IPS DF 4.7 (cell line): ENCODE measurements around the gene IL1RAPL1.

Experiments
- DNase-seq: peaks from one replicate; pipeline ENCODE4 v3.0.0-alpha.2; 2013; ENCODE audit warnings: low spot score; ENCODE audit errors: extremely low read depth

IL1RAPL1 gene

DNA sequence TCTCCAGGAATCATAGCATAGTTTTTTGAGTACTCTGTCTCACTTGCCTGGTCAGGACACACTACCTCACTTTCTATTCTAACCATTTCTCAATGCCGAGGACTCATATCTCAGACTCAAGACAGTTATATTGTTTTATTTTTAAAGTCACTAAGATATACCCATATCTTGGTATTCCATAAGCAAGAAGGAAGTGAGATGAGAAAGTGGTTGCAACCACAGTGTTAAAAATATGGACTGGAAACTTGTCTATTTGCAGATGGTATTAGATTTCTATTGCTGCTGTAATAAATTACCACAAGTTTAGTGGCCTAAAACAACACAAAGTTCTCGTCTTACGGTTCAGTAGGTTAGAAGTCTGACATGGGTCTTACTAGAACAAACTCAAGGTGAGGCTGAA lies 1283.4 kb downstream of the IL1RAPL1 start:
- DNase-seq, result no peak

DNA sequence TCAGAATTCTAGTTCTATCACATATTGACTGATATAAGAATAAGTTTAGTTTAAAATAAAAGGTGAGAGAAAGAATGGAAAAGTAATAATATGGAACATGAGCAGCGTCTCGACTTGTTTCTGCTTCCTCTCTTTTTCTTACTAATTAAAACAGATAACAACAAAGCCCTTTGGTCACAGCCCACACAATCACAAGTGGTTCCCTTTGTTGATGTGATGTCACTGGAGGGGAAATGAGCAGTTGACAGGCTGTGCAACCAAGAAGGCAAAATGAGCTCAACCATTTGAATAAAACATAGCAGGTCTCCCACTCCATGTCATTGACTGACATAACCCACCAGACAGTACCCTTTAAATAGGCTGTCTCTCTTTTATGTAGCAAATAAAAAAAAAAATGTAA lies 1285.6 kb downstream of the IL1RAPL1 start:
- DNase-seq, result no peak

DNA sequence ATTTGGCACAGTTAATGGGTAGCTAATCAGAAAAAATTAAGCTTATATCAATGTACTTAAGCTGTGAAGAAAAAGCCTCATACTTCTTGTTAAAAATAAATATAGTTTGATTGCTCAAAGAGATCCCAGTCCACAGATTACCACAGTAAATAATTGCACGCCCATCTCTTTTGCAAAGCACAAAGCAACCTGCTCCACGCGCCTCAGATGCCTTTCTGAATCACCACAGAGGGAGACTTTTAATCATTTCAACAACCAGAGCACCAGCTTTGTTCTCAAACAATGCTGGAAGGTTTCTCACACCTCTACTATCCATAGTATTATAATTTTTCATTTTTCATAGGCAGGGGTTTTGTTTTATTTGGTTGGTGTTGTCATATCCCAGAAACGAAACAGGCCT lies 1289.5 kb downstream of the IL1RAPL1 start:
- DNase-seq, result no peak

DNA sequence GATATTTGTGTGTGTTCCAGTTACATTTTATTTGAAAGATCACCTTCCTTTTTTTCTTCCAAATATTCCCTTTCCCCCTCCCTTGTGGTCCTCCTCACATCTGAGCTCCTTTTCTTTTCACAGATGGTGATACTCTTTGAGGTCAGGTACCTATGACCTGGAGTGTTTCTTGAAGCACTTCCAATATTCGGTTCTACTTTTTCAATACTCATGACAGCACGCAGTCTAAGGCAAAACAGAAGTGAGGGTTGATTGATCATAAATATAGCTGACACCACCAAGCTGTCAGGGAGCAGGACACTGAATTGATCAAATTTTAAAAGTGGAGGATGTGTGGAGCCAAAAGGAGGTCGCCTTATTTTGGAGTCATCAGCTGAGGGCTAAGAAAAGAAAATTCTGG lies 1293.7 kb downstream of the IL1RAPL1 start:
- no peak for DNase-seq

DNA sequence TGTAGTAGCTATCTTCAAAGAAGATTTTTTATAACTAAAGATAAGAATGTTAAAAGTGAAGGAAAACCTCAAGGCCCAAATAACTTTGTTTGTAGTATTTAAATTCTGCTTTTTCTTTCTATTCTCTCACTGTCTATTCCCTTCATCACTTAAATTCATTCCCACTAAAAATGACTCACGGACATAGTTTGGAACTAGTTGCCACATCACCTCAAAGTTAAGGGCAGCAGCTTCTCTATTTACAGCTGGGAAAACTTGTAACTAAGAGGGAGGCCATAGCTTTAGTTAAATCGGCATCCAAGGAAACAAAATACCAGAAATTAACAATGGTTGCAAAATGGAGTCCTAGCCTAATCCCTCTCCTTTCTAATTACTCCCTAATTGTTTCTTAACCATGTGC lies 1302.8 kb downstream of the IL1RAPL1 start:
- DNase-seq, result no peak

DNA sequence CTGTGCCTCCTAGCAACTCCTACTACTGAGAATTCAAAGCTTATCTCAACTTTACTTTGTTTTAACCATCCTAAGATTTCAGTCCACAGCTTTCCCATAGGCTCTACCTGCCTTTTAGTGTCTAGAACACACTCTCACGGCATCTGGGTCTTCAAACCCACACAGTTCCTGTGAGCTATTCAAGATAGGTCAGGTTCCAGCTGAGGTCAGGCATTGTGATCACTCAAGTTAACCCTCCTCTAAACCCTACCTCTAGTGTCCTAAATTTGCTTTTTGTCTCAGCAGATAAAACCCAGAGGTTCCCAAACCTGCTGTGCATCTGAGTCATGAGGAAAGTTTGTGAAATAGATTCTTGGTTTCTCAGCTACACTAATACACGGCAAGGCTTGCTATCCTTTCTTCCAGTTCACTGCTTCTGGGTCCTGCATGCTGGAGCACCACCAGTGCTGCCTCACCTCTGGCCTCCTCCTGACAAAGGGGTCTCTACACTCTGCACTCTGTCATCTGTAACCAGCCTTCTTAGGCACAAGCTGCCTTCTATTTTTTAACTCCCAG lies 1303.5 kb downstream of the IL1RAPL1 start:
- DNase-seq, result no peak

DNA sequence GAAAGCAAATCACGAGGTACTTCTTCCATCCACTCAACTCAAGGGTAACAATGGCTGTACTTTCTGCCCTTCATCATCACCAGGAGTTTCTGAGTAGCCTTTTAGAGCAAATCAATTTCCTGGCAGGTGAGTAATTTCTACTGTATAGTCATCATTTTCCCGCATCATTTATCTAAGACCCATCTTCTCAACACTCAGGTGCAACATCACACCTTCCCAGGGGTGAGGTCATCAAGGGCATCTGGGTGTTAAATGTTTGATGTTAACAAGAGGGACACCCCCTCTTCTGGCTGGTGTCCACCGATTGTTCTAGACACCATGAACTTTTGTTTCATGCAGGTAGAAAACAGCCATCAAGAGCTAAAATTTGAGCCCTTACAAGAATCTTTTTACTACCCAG lies 1314.8 kb downstream of the IL1RAPL1 start:
- DNase-seq, result no peak

DNA sequence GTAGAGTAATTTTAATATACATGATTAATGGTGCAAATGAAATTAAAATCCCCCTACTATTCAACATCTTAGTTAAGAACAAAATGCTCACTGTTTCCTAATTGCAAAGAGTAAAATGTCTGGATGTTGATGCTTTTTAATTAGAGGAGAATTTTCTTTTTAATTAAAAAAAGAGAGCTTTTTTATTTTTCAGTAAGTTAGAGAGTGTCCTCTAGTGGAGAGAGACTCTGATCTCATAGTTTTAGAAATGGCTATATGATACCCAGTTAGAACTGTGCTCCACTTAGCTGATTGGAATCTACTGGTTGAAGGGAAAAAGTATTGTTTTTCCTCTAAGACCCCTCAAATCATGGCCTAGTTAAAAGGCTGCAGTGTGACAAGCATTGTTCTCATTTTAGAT lies 1316.1 kb downstream of the IL1RAPL1 start:
- DNase-seq, result no peak

DNA sequence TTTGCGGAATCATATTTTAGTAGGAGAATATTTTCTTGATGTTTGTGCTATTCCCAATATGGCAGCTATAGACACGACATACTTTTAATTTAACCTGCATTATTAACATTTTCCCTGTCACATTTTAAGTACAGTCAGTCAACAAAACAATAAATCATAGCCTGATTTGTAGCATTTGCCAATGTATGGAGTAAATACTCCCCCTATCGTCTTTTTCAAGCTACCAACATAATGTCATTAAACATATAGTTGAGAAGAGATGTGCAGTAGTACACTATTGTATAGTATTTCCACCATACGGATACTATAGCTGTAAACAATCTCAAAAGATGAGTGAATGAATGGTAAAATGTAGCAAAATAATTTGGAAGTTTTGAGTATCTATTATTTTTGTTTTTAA lies 1324.4 kb downstream of the IL1RAPL1 start:
- no peak for DNase-seq

DNA sequence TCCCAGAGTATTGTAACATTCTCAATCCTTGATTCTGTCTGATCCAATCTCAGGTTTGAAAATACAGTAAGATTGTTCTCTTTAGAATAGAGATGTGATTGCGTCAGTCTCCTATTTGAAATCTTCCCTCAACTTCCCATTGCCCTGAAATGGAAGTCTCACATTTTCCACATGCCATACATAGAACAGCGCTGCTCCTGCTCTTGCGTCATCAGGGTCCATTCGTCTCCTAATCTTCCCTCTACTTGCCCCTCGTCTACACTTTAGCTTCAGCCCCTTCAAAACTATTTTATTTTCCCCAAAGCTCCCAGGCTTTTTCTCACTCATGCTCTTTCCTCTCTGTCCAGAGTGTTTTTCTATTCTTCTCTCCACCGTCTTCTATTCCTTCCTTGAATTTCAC lies 1326.4 kb downstream of the IL1RAPL1 start:
- DNase-seq, result no peak

DNA sequence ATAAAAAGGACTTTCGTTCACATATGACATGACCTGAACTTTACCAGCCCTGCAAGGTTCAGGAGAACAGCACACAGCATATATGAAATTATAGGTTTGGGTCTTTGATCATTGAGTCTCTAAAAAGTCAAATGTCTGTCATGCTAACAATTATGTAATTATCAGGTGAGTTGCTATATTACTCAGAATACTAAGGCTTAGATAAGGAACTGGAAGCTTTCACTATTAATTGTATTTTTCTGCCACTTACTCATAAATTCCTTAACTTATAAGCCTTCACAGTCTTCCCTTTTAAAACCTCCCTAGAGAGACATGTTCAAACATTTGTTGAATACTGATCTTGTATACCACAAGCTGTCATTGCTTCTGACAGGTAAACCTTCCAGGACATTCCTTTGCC lies 1335.4 kb downstream of the IL1RAPL1 start:
- no peak for DNase-seq

DNA sequence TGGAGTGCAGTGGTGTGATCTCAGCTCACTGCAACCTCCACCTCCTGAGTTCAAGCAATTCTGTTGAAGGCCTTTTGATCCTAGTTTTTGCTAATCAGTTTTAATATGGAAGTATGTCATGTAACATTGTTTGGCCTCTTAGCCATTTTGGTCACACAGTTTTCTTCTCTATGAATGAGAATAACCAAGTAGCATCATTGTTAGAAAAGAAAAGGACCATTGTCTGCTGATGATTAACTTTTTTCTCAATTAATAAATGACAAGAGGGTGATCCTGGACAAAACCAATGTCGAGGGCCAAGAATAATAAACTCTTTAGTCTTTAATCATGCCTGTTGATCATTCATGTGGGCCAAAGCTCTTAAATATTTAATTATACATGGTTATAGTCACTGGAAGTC lies 1338.8 kb downstream of the IL1RAPL1 start:
- DNase-seq, result no peak

DNA sequence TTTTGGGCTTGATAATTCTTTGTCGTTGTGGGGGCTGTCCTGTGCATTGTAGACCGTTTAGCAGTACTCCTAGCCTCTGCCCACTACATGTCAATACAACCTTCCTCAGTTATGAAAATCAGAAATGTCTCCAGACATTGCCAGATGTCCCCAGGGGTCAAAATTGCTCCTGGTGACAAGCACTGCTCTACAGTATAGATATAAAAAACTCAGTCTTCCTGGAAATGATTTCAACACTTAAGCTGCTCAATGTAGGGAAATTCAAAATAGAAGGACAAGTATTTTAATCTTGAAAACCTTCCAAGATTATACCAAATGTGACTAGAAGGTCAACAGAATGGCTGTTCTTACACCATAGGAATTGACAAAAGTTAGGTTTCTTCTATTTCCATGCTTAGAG lies 1339.4 kb downstream of the IL1RAPL1 start:
- DNase-seq, result no peak

DNA sequence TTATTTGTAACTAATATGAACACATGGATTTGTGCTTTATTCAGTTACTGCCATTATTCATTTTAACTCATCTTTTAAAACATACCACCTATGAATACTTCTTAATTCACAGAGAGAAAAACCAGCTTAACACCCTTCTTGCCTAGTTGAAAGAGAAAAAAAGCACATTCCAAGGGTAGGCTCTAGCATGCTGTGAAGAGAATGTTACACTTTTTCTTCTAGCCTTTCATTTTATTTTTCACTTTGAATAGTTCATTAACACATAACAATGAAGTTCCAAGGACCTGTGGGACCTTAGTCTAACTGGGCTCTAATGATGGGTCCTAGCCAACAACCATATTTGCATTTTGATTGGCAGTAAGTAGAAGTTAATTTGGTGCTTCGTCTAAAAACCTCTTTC lies 1348.2 kb downstream of the IL1RAPL1 start:
- no peak for DNase-seq

DNA sequence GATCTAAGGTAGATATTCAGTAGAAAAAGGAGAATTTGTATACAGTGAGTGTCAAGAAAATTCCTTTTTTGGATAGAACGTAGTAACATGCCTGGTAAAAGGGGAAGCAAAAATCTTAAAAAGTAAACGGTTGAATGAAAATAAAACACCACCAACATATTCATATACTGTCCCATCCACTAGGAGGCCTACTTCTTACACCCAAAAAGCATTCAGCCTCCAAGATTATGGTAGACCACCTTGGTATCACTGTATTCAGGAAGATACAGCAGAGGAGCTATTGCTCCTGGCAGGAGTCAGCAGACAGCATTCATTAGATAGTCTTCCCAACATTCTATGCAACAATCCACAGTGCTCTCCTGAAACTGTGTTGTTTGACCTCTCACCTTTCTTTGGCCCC lies 1353.5 kb downstream of the IL1RAPL1 start:
- no peak for DNase-seq

DNA sequence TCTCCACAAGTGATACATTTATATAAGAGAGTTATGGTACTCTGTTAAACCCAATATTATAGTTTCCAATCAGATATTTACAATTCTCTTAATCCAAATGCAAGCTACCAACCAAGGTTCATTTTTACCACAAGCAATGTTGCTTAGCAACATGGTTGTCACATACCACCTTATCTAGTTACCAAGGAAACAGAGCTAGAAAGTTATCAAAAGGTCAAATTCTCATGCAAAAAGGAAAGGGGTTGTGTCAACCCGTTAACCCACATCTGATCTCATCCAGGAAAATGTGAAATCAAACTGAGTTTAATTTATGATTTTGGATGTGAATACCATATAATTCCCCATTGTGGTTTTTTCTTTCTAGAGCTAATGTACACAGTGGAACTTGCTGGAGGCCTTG lies 1354.0 kb downstream of the IL1RAPL1 start:
- no peak for DNase-seq

DNA sequence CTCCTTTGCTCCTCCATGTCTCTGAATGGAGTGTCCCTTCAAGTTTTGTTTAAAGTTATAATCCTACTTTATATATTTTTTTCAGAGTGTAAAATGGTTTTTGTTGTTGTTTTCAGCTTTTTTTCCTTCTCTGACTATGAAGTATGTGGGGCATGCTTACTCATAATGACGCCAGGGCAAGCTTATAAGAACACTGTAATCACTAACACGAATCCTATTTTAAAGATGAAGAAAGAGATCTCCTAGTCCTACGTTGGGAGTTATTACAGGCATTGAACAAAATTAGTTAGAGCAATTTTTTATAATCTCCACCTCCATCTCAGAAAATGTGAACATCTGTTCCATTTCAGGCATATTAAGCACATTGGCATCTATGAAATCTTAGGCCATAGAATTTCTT lies 1360.0 kb downstream of the IL1RAPL1 start:
- no peak for DNase-seq

DNA sequence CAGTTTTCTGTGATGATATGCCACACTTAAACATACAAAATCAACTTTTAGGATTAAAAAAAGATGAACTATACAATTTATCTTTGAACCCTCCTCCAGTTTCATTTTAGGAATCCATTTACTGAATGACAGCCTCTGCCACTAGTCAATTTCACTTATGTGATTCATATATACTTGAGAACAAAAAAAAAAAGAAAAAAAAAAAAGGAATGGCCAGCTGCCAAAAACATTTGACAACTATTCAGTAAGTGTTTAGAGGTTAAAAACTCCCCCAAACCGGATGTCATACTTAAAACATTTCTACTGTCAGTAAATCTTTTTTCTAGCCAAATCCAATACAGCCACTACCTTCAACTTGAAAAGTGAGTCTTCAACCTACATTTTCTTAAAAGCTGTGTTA lies 1361.4 kb downstream of the IL1RAPL1 start:
- no peak for DNase-seq

DNA sequence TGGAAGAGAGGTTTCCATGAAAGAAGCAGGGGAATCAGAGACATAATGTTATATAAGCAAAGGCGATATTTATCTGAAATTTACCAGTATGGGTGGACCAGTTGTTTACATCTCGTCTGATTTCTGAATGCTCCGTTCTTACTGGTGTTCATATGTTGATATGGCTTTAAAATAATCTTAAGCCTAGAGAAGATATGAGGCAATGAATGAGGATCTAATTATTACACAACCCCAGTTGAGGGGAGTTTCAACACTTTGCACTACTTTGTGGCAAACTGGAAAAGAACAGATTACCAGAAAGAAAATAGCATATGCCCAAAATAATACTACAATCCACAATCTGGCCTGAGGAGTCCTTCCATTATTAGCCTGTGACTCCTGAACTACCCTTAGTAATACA lies 1364.8 kb downstream of the IL1RAPL1 start:
- DNase-seq, result no peak

DNA sequence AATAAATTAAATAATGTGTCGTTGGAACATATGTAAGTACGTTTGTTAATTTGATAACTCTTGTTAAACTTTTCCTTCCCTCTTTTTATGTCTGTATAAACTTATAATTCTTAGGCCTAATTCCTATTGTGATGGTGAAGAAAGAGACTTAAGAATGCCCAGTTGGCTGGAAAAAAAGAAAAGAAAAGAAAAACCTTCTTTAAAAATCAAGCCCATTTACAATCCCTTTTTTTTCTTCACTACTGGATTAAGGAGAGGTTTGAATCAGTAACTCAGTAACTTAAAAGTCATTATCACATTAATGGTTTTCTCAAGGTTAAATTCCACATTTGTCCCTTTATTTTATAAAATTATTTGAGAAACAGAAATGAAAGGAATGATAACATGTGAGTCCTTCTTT lies 1374.8 kb downstream of the IL1RAPL1 start:
- no peak for DNase-seq

DNA sequence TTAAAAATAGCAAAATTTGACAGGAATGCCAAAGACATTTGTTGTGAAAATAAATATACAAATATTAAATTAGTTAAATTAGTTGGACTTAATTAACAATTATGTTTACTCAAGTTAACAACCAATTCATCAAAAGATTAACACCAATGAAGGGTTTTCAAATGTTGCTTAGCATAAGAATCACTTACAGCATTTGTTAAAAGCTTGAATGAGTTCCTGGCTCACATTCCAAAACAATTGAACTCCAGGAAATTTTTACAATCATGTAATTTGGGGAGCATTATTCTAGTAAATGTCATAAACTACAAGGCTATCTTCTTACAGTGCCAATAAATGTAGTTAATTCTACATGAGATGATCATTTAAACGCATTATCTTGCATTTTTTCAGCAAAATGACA lies 1378.4 kb downstream of the IL1RAPL1 start:
- no peak for DNase-seq

DNA sequence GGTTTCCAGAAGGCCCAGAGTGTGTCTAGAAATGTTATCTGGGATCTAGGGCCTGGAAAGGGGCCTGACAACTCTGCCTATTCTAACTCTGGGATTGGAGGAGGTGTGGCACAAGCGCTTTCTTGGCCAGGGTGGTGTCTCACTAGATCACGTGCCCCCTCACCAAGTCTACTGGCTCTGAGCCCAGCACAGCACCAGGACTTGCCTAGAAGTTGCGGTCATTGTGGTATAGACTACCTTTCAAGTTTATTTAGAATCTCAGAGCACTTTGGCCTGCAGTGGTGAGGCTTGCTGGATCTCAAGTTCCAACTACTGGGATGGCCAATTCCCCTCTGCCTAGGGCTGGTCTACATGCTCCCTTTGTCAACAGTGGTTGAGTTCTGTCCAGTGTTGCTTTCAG lies 1404.8 kb downstream of the IL1RAPL1 start:
- no peak for DNase-seq

DNA sequence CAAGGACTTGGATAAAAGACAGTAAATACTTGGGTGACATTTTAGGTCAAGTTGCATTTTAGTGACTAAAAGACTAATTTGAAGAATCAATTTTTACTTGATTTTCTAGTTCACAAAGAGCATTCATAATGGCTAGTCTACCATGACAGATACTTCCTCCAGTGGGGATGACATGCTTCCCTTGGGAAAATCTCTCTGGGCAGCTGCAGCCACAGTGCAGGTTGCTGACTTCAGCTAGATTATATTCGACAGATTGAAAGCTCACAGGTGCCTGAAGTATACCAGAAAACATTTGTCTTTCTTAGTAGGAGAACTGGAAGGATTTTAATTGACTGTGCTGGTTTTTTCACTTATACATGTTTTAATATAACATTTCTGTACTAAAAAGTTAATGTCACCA lies 1418.6 kb downstream of the IL1RAPL1 start:
- DNase-seq, result no peak
